ENCODE measurements around the gene GNGT2.

GNGT2 gene

GRCh38 chr17:49168706-49169105 lies 41.7 kb downstream of the GNGT2 start:
- no peak for DNase-seq
- ATAC-seq, result no peak

GRCh38 chr17:49165143-49165542 lies 45.2 kb downstream of the GNGT2 start:
- ATAC-seq, result no peak

GRCh38 chr17:49162866-49163265 lies 47.5 kb downstream of the GNGT2 start:
- ATAC-seq, result no peak

More at GRCh38 chr17:49165143-49165542, 45.2 kb downstream of the GNGT2 start:
- no peak for DNase-seq

GRCh38 chr17:49157784-49158183 lies 52.6 kb downstream of the GNGT2 start:
- ATAC-seq (no peak), DNase-seq (no peak)

More at GRCh38 chr17:49162866-49163265, 47.5 kb downstream of the GNGT2 start:
- DNase-seq, result no peak

- no peak for ATAC-seq
- DNase-seq, result no peak
These were observed 54.1 kb downstream of the GNGT2 start for GRCh38 chr17:49156256-49156655.

Measured in stimulated activated naive CD8-positive, alpha-beta T cell treated with anti-CD3 and anti-CD28 coated beads, Interleukin-15, Interleukin-2, amounts not matched to agents 100 U/mL and 50 U/mL, for 24 hours (primary cell).